Pancreas (tissue), 10 donors: ENCODE data around the gene TAS2R41. TPM values are rescaled to one million over a fixed set of nuclear protein-coding genes. Genes with fewer than 3 reads are reported as not detected.

Source experiments
- ATAC-seq, 4 donors: fragments of 200-7000 bp; cut with Tn5 transposase; one replicate each; pipeline versions ENCODE4 v1.8.0 to v1.9.1; 2020; ENCODE audit warnings: mild to moderate bottlenecking in 4 of 4, moderate library complexity in 4 of 4
- DNase-seq, 6 donors: peaks; one replicate each; pipeline ENCODE4 v3.0.0-alpha.2; 2020
- FAIRE-seq: peaks from 2 replicates; lab custom pipeline; 2012; peaks lifted over from hg19 to GRCh38; lab: Jason Lieb, UNC
- H3K27ac ChIP-seq, 4 donors: fragments of 200-600 bp; sonication (generic); 1 replicate in 3 of 4; 2 replicates in 1 of 4; pipeline versions ENCODE4 v1.5.0 to v1.8.0; 2020
- H3K27me3 ChIP-seq, 4 donors: fragments of 200-600 bp; one replicate each; pipeline ENCODE4 v1.8.0; 2021
- H3K36me3 ChIP-seq, 3 donors: fragments of 200-600 bp; sonication (generic) in 1 of 3; one replicate each; pipeline versions ENCODE4 v1.5.0 to v1.8.0; 2020 to 2021
- H3K4me1 ChIP-seq, 3 donors: fragments of 200-600 bp; one replicate each; pipeline ENCODE4 v1.8.0; 2021
- H3K4me3 ChIP-seq, 4 donors: fragments of 200-600 bp; sonication (generic) in 2 of 4; one replicate each; pipeline versions ENCODE4 v1.5.0 to v1.8.0; 2020 to 2021
- H3K9me3 ChIP-seq, 4 donors: fragments of 200-600 bp; one replicate each; pipeline ENCODE4 v1.8.0; 2021
- CTCF ChIP-seq, 4 donors: fragments of 200-600 bp; sonication (generic) in 3 of 4; IDR thresholded peaks; one replicate each; pipeline versions ENCODE4 v1.5.0 to v1.8.0; 2021; ENCODE audit warnings: antibody characterized with exemption in 4 of 4
- WGBS, 2 donors: extraction: QIAGEN DNeasy Blood & Tissue Kit; methylation state at CpG; one replicate each; pipeline ENCODE4 v1.1.7; 2013; 5-methylcytosine and 5-hydroxymethylcytosine counted together
- intact Hi-C, 3 donors: fragments of 100-400 bp; cut with DNase I; formaldehyde crosslinking; loops; one replicate each; pipeline versions ENCODE4 v1.11.1 to v1.14.2; 2022
- polyA plus RNA-seq, 2 donors: library from polyadenylated mRNA; stranded (reverse); fragments of 200-250 nt; gene quantifications; one replicate each; pipeline ENCODE4 v1.2.3, GENCODE V29; 2013
- total RNA-seq, 6 donors: library from RNA; stranded (reverse); fragmentation: NEBNext Ultra II Directional in 4 of 6; extraction: Animal tissue kit (Norgen Biotek cat#: 25700) in 4 of 6; gene quantifications; one replicate each; pipeline versions ENCODE4 v1.2.1 to v1.2.4, GENCODE V29; 2021 to 2023
- donor health status: healthy with polysubstance abuse.
- donor health status: DM: no; HTN: no; CAD: no; lungs with moderate emphysema.
- donor health status: DM: no; HTN: no; CAD: no.
- donor health status: control.
- donor health status: control.
- donor health status: Bipolar disorder and iron deficiency.
- donor health status: DM: yes; HTN: yes; CAD: no.
- donor health status: DM: no; HTN: no; CAD: no.
- donor health status: DM: no; HTN: no; CAD: no.
- donor health status: DM: yes; HTN: yes; CAD: no.

Gene TAS2R41
- total and polyA plus RNA-seq, 8 donors, result 0.16 TPM; not detected in 7

GRCh38 chr7:143494622-143495021 lies 16.9 kb downstream of the TAS2R41 start:
- TF ChIP-seq CTCF (IDR thresholded peaks at IDR 0.05), result no peak
- no peak for FAIRE-seq

GRCh38 chr7:143495851-143496250 lies 18.2 kb downstream of the TAS2R41 start:
- intact Hi-C loops, result no loop called here
- TF ChIP-seq CTCF (IDR thresholded peaks at IDR 0.05), result no peak
- no peaks in the 10 kb centered on the region for H3K36me3 ChIP-seq
- no peaks in the 10 kb centered on the region for H3K9me3 ChIP-seq
- no peaks in the 10 kb centered on the region for H3K27me3 ChIP-seq
- no peak for DNase-seq
- no peak overlapping the region for H3K27ac ChIP-seq
- no peak for FAIRE-seq
- no peaks in the 10 kb centered on the region for H3K4me1 ChIP-seq
- no peak overlapping the region for H3K4me3 ChIP-seq
- no peak for ATAC-seq

More at GRCh38 chr7:143494622-143495021, 16.9 kb downstream of the TAS2R41 start:
- no peak for ATAC-seq
- no peaks in the 10 kb centered on the region for H3K9me3 ChIP-seq
- H3K27me3 ChIP-seq, result no peaks in the 10 kb centered on the region
- H3K27ac ChIP-seq, result no peak overlapping the region
- intact Hi-C loops, result no loop called here
- H3K4me3 ChIP-seq, result no peak overlapping the region
- no peak for DNase-seq
- H3K4me1 ChIP-seq, result no peaks in the 10 kb centered on the region
- 52 to 64% methylated on average over 1 of the region's 1 CpG for WGBS, 2 donors
- no peaks in the 10 kb centered on the region for H3K36me3 ChIP-seq

- no peak for DNase-seq
- 72 to 82% methylated on average over 3 of the region's 3 CpGs for WGBS, 2 donors
These were observed 18.6 kb downstream of the TAS2R41 start for GRCh38 chr7:143496263-143496662.

GRCh38 chr7:143497008-143497795 lies 19.5 kb downstream of the TAS2R41 start:
- intact Hi-C loops, result no loop called here

More at GRCh38 chr7:143496263-143496662, 18.6 kb downstream of the TAS2R41 start:
- TF ChIP-seq CTCF (IDR thresholded peaks at IDR 0.05), result no peak
- ATAC-seq (no peak), FAIRE-seq (no peak)
- Histone ChIP-seq H3K9me3 (no peaks in the 10 kb centered on the region), H3K27ac (no peak overlapping the region), H3K36me3 (no peaks in the 10 kb centered on the region), H3K4me1 (no peaks in the 10 kb centered on the region), H3K27me3 (no peaks in the 10 kb centered on the region), H3K4me3 (no peak overlapping the region)
- intact Hi-C loops, result no loop called here

More at GRCh38 chr7:143497008-143497795, 19.5 kb downstream of the TAS2R41 start:
- 68 to 71% methylated on average over 4 of the region's 4 CpGs for WGBS, 2 donors
- H3K27me3 ChIP-seq, result no peaks in the 10 kb centered on the region
- no peak overlapping the region for H3K4me3 ChIP-seq
- H3K9me3 ChIP-seq, result no peaks in the 10 kb centered on the region
- ATAC-seq (no peak), FAIRE-seq (no peak), DNase-seq (no peak)
- H3K27ac ChIP-seq, result no peak overlapping the region
- H3K36me3 ChIP-seq, result no peaks in the 10 kb centered on the region
- no peak for TF ChIP-seq CTCF (IDR thresholded peaks at IDR 0.05)
- H3K4me1 ChIP-seq, result no peaks in the 10 kb centered on the region
